Measurements from ENCODE around the gene ZNF683. TPM values are rescaled to one million over a fixed set of nuclear protein-coding genes. Genes with fewer than 3 reads are reported as not detected.

Gene ZNF683
- total and polyA plus RNA-seq, 2 experiments from 2014 or later, result not detected

DNA sequence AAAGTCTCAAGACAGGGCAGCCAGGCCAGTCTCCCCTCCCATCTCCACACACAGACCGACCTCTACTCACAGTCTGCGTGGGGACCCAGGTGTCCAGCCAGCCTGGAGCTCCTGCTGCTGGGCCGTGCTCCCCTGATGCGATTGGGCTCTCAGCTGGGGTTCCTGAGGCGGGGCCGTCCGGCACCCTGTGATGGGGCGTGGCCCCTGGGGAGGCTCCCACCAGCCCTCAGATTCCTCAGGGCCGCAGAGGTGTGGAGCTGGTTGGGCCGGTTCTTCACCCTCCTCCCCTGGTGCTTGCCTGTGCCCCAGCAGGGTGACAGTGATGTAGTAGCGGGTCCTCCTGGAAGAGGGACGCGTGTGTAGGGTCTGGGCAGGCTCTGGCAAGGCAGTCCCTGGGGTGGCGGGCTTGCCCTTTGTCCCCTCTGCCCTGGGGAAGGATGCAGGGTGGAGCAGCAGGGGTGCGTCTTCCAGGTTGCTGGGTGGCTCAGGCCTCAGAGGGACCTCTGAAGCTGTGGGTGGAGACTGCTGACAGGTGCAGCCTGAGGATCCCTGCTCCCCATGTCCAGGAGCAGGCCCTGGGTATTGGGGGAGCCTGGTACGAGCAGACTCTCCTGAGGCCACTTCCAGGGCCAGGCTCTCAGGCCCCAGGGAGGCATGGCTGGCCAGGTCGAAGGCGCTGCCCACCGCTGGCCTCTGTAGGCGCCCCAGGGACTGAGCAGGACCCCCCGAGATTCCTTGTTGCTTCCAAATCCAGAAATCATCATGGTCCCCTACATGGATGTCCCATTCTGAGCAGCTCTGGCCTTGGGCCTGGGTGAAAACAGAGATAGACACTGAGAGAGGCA, 18.4 kb downstream of the ZNF683 start, which contains the start of gene CRYBG2 (continued):
- TF ChIP-seq, protein P1, sequence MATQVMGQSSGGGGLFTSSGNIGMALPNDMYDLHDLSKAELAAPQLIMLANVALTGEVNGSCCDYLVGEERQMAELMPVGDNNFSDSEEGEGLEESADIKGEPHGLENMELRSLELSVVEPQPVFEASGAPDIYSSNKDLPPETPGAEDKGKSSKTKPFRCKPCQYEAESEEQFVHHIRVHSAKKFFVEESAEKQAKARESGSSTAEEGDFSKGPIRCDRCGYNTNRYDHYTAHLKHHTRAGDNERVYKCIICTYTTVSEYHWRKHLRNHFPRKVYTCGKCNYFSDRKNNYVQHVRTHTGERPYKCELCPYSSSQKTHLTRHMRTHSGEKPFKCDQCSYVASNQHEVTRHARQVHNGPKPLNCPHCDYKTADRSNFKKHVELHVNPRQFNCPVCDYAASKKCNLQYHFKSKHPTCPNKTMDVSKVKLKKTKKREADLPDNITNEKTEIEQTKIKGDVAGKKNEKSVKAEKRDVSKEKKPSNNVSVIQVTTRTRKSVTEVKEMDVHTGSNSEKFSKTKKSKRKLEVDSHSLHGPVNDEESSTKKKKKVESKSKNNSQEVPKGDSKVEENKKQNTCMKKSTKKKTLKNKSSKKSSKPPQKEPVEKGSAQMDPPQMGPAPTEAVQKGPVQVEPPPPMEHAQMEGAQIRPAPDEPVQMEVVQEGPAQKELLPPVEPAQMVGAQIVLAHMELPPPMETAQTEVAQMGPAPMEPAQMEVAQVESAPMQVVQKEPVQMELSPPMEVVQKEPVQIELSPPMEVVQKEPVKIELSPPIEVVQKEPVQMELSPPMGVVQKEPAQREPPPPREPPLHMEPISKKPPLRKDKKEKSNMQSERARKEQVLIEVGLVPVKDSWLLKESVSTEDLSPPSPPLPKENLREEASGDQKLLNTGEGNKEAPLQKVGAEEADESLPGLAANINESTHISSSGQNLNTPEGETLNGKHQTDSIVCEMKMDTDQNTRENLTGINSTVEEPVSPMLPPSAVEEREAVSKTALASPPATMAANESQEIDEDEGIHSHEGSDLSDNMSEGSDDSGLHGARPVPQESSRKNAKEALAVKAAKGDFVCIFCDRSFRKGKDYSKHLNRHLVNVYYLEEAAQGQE (IDR thresholded peaks at IDR 0.05; ENCODE audit: unreplicated experiment), result no peak
- TF ChIP-seq, protein P2, sequence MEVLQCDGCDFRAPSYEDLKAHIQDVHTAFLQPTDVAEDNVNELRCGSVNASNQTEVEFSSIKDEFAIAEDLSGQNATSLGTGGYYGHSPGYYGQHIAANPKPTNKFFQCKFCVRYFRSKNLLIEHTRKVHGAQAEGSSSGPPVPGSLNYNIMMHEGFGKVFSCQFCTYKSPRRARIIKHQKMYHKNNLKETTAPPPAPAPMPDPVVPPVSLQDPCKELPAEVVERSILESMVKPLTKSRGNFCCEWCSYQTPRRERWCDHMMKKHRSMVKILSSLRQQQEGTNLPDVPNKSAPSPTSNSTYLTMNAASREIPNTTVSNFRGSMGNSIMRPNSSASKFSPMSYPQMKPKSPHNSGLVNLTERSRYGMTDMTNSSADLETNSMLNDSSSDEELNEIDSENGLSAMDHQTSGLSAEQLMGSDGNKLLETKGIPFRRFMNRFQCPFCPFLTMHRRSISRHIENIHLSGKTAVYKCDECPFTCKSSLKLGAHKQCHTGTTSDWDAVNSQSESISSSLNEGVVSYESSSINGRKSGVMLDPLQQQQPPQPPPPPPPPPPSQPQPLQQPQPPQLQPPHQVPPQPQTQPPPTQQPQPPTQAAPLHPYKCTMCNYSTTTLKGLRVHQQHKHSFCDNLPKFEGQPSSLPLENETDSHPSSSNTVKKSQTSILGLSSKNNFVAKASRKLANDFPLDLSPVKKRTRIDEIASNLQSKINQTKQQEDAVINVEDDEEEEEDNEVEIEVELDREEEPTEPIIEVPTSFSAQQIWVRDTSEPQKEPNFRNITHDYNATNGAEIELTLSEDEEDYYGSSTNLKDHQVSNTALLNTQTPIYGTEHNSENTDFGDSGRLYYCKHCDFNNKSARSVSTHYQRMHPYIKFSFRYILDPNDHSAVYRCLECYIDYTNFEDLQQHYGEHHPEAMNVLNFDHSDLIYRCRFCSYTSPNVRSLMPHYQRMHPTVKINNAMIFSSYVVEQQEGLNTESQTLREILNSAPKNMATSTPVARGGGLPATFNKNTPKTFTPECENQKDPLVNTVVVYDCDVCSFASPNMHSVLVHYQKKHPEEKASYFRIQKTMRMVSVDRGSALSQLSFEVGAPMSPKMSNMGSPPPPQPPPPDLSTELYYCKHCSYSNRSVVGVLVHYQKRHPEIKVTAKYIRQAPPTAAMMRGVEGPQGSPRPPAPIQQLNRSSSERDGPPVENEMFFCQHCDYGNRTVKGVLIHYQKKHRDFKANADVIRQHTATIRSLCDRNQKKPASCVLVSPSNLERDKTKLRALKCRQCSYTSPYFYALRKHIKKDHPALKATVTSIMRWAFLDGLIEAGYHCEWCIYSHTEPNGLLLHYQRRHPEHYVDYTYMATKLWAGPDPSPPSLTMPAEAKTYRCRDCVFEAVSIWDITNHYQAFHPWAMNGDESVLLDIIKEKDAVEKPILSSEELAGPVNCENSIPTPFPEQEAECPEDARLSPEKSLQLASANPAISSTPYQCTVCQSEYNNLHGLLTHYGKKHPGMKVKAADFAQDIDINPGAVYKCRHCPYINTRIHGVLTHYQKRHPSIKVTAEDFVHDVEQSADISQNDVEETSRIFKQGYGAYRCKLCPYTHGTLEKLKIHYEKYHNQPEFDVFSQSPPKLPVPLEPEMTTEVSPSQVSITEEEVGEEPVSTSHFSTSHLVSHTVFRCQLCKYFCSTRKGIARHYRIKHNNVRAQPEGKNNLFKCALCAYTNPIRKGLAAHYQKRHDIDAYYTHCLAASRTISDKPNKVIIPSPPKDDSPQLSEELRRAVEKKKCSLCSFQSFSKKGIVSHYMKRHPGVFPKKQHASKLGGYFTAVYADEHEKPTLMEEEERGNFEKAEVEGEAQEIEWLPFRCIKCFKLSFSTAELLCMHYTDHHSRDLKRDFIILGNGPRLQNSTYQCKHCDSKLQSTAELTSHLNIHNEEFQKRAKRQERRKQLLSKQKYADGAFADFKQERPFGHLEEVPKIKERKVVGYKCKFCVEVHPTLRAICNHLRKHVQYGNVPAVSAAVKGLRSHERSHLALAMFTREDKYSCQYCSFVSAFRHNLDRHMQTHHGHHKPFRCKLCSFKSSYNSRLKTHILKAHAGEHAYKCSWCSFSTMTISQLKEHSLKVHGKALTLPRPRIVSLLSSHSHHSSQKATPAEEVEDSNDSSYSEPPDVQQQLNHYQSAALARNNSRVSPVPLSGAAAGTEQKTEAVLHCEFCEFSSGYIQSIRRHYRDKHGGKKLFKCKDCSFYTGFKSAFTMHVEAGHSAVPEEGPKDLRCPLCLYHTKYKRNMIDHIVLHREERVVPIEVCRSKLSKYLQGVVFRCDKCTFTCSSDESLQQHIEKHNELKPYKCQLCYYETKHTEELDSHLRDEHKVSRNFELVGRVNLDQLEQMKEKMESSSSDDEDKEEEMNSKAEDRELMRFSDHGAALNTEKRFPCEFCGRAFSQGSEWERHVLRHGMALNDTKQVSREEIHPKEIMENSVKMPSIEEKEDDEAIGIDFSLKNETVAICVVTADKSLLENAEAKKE (CRISPR knock-in tag; IDR thresholded peaks at IDR 0.05), result no peak
- no peak for TF ChIP-seq ZNF331 (CRISPR knock-in tag; IDR thresholded peaks at IDR 0.05; ENCODE audit: low read depth)
